Lung (tissue), 12 donors: Measurements from ENCODE around the gene INO80B. TPM values are rescaled to one million over a fixed set of nuclear protein-coding genes. Genes with fewer than 3 reads are reported as not detected.
"Not testable (repeated sequence)": the region's sequence is repeated elsewhere in the genome, so short reads cannot be mapped to it uniquely, and the experiment has no call there.

Source experiments
- ATAC-seq: fragments of 200-7000 bp; cut with Tn5 transposase; one replicate; pipeline ENCODE4 v1.9.1; 2020; ENCODE audit warnings: moderate number of reproducible peaks; ENCODE audit not compliant: insufficient read depth, low FRiP score
- DNase-seq, 3 donors: peaks; one replicate each; pipeline ENCODE4 v3.0.0-alpha.2; 2013 to 2017
- H3K27ac ChIP-seq, 2 donors: one replicate each; pipeline ENCODE4 v1.5.1; 2013; ENCODE audit warnings: mild to moderate bottlenecking in 2 of 2, moderate library complexity in 2 of 2, control low read depth in 1 of 2, inconsistent platforms in 1 of 2, low read depth in 1 of 2, low read length in 1 of 2
- H3K27me3 ChIP-seq, 3 donors: one replicate each; pipeline ENCODE4 v1.5.1; 2013; ENCODE audit warnings: low read length in 2 of 3; ENCODE audit not compliant: control insufficient read depth in 3 of 3, insufficient read depth in 3 of 3
- H3K36me3 ChIP-seq, 4 donors: one replicate each; pipeline ENCODE4 v1.5.1; 2013; ENCODE audit warnings: low read length in 4 of 4, mild to moderate bottlenecking in 1 of 4, moderate library complexity in 1 of 4; ENCODE audit not compliant: control insufficient read depth in 4 of 4, insufficient read depth in 4 of 4
- H3K4me1 ChIP-seq, 5 donors: one replicate each; pipeline ENCODE4 v1.5.1; 2013; ENCODE audit warnings: low read length in 5 of 5, mild to moderate bottlenecking in 2 of 5, moderate library complexity in 1 of 5; ENCODE audit not compliant: control insufficient read depth in 5 of 5, insufficient read depth in 5 of 5
- H3K4me3 ChIP-seq: one replicate; pipeline ENCODE4 v1.5.1; 2013; ENCODE audit warnings: mild to moderate bottlenecking, control low read depth, moderate library complexity
- H3K9ac ChIP-seq, 2 donors: one replicate each; pipeline ENCODE4 v1.5.1; 2013; ENCODE audit warnings: low read length in 2 of 2, control low read depth in 1 of 2; ENCODE audit not compliant: insufficient read depth in 1 of 2
- H3K9me3 ChIP-seq, 4 donors: one replicate each; pipeline ENCODE4 v1.5.1; 2013; ENCODE audit warnings: low read length in 3 of 4, mild to moderate bottlenecking in 1 of 4, moderate library complexity in 1 of 4; ENCODE audit not compliant: control insufficient read depth in 4 of 4, insufficient read depth in 3 of 4
- WGBS, 2 donors: extraction: QIAGEN DNeasy Blood & Tissue Kit; methylation state at CpG; one replicate each; pipeline ENCODE4 v1.1.7; 2013; 5-methylcytosine and 5-hydroxymethylcytosine counted together
- polyA plus RNA-seq, 2 donors: library from polyadenylated mRNA; stranded (reverse); fragments of 200-250 nt; gene quantifications; one replicate each; pipeline ENCODE4 v1.2.1, GENCODE V29; 2013
- total RNA-seq, 2 donors: library from RNA; depleted of rRNA in 1 of 2; stranded (reverse); fragments of >200 nt in 1 of 2; gene quantifications; one replicate each; pipeline ENCODE4 v1.2.1, GENCODE V29; 2014 to 2021
- TF ChIP-seq, protein P1 (sequence below): IDR thresholded peaks from 2 replicates; pipeline ENCODE4 v1.5.1; 2012; ENCODE audit warnings: mild to moderate bottlenecking; ENCODE audit errors: control extremely low read depth, extremely low read depth
- donor health status: control.
- donor health status: control.
- donor health status: Bipolar disorder and iron deficiency.
- donor health status: healthy.
- donor health status: DM: yes; HTN: yes; CAD: no.

The INO80B gene
- total and polyA plus RNA-seq, 4 donors = 22.7 to 72.3 (median 36.9) TPM

DNA sequence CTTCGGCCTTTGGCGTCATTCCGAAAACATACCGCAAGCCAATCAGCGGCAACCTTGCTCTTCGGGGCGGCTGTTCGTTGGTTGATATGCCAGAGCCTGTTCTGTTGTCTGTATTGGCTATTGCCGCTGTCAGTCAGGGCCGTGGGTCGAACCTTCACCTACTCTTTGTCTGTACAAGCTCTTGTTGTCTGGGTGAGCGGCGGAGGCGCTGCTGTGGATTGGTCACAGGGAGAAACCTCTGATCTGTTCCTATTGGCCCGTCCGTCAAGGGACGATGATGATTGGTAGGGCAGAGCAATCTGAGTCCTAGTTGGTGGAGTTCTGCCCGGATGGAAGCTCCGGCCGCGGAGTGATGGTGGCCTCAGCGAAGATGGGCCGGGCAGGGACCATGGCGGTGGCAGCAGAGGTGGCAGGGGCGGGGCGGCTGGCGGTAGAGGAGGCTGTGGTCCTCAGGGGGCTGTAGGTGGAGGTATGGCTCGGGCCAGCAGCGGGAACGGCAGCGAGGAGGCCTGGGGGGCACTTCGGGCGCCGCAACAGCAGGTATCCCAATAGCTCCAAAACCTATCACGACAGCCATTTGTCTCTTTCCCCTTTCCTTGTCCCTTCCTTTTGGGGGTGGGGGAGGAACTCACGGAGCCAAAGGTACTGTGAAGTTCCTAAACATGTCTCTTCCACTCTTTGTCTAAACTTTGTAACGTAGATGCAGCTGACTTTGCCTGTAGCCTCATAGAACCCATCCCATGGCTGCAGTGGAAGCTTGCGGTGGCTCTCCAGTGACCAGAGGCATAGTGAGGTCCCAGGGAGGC lies 3.4 kb downstream of the INO80B start, which contains the start of gene WBP1:
TSS of gene WBP1 (plus strand) at position 307 of the 806 bp plus-strand sequence. CDS start at position 472, 165 bp downstream.
- Histone ChIP-seq H3K9me3 (no peaks in the 10 kb centered on the region), H3K27ac (peak within 1 kb of the TSS; percentile 78 to 94), H3K36me3 (peaks cover 6 to 15% (median 7%) of the 10 kb centered on the region in 4 donors), H3K27me3 (no peaks in the 10 kb centered on the region), H3K9ac (peak within 1 kb of the TSS; percentile 80 to 92), H3K4me1 (peaks cover 6 to 33% (median 11%) of the 10 kb centered on the region in 5 donors), H3K4me3 (peak within 1 kb of the TSS; percentile 54)
- DNase-seq (peak; percentile 100), ATAC-seq (peak; percentile 93)
- WGBS, 2 donors = 0 to 1% methylated on average over 36 to 38 of the region's 38 CpGs
- TF ChIP-seq, protein P1, sequence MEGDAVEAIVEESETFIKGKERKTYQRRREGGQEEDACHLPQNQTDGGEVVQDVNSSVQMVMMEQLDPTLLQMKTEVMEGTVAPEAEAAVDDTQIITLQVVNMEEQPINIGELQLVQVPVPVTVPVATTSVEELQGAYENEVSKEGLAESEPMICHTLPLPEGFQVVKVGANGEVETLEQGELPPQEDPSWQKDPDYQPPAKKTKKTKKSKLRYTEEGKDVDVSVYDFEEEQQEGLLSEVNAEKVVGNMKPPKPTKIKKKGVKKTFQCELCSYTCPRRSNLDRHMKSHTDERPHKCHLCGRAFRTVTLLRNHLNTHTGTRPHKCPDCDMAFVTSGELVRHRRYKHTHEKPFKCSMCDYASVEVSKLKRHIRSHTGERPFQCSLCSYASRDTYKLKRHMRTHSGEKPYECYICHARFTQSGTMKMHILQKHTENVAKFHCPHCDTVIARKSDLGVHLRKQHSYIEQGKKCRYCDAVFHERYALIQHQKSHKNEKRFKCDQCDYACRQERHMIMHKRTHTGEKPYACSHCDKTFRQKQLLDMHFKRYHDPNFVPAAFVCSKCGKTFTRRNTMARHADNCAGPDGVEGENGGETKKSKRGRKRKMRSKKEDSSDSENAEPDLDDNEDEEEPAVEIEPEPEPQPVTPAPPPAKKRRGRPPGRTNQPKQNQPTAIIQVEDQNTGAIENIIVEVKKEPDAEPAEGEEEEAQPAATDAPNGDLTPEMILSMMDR = no peak

GRCh38 chr2:74458938-74459363 lies 4.1 kb downstream of the INO80B start:
- H3K9me3 ChIP-seq = no peaks in the 10 kb centered on the region
- H3K36me3 ChIP-seq = peaks cover 6 to 15% (median 7%) of the 10 kb centered on the region in 4 donors
- peak overlapping the region; percentile 55 to 68 for H3K27ac ChIP-seq
- peaks cover 6 to 33% (median 11%) of the 10 kb centered on the region in 5 donors for H3K4me1 ChIP-seq
- H3K9ac ChIP-seq = peak overlapping the region; percentile 54 to 78
- peak overlapping the region; percentile 50 for H3K4me3 ChIP-seq
- peak in 1 of 3 donors; percentile 33 for DNase-seq
- ATAC-seq = no peak
- TF ChIP-seq, protein P1 = no peak
- H3K27me3 ChIP-seq = no peaks in the 10 kb centered on the region
- WGBS, 2 donors = 2 to 9% methylated on average over 10 of the region's 10 CpGs

DNA sequence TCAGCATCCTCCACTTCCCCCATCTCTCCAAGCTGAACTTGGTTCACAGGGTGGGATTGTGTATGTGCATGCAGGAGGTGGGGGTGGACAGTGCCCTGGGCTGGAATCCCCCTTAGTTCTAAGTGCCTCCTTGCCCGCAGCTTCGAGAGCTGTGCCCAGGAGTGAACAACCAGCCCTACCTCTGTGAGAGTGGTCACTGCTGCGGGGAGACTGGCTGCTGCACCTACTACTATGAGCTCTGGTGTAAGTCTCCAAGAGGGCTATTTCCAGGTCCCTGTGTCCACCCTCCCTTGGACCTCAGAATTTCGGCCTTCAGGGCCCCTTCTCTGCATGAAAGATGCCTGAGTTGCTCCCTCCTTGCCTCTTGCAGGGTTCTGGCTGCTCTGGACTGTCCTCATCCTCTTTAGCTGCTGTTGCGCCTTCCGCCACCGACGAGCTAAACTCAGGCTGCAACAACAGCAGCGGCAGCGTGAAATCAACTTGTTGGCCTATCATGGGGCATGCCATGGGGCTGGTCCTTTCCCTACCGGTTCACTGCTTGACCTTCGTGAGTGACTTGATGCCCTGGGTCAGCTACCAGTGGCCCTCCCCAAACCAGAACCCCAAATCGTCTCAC lies 4.7 kb downstream of the INO80B start:
- H3K4me3 ChIP-seq, DNase-seq, H3K9ac ChIP-seq, H3K9me3 ChIP-seq, ATAC-seq, H3K27ac ChIP-seq, H3K27me3 ChIP-seq: not testable (repeated sequence)
- WGBS, 2 donors = 78 to 81% methylated on average over 13 of the region's 13 CpGs
- Histone ChIP-seq H3K4me1 (peaks cover 10 to 34% (median 15%) of the 10 kb centered on the region in 5 donors), H3K36me3 (peaks cover 6 to 15% (median 7%) of the 10 kb centered on the region in 4 donors)

- not testable (repeated sequence) for H3K9ac ChIP-seq, DNase-seq, H3K27me3 ChIP-seq, H3K9me3 ChIP-seq, ATAC-seq, H3K27ac ChIP-seq, H3K4me3 ChIP-seq
- WGBS, 2 donors = 84 to 86% methylated on average over 10 of the region's 10 CpGs
- Histone ChIP-seq H3K36me3 (peaks cover 6 to 15% (median 7%) of the 10 kb centered on the region in 4 donors), H3K4me1 (peaks cover 10 to 33% (median 15%) of the 10 kb centered on the region in 5 donors)
These were observed 5.3 kb downstream of the INO80B start for GRCh38 chr2:74460187-74460586.
